AG04450 (cell line): Measurements from ENCODE around the gene GOLM1. TPM values are rescaled to one million over a fixed set of nuclear protein-coding genes. Genes with fewer than 3 reads are reported as not detected.

Source experiments
- CTCF ChIA-PET: fragments of 300-600, 350-600 bp; formaldehyde crosslinking; extraction: SDS; loops from one replicate; lab custom pipeline; 2022; ENCODE audit warnings: antibody characterized with exemption, inconsistent platforms; lab: Charles Lee
- POLR2A ChIA-PET: fragments of 350-600 bp; formaldehyde crosslinking; extraction: SDS; loops from one replicate; lab custom pipeline; 2021; ENCODE audit warnings: antibody characterized with exemption, inconsistent platforms; lab: Yijun Ruan, JAX
- DNase-seq: peaks from one replicate; pipeline ENCODE4 v3.0.0-alpha.2; 2011; ENCODE audit warnings: low read depth, low spot score
- H3K27ac ChIP-seq: one replicate; pipeline ENCODE4 v1.5.1; 2012; ENCODE audit warnings: low read depth, low read length, control low read depth
- H3K27me3 ChIP-seq: one replicate; pipeline ENCODE4 v1.6.0; 2012; ENCODE audit warnings: low read length; ENCODE audit not compliant: control insufficient read depth, insufficient read depth
- H3K4me3 ChIP-seq: 2 replicates; pipeline ENCODE4 v1.5.1; 2011; ENCODE audit warnings: mild to moderate bottlenecking, low read depth, low read length, control low read depth
- H3K9me3 ChIP-seq: 2 replicates; pipeline ENCODE4 v1.5.1; 2012; ENCODE audit warnings: low read length; ENCODE audit not compliant: control insufficient read depth, insufficient read depth
- polyA plus RNA-seq: library from polyadenylated mRNA; depleted of rRNA; stranded (reverse); fragments of >200 nt; gene quantifications from 2 replicates; pipeline ENCODE4 v1.2.3, GENCODE V29; 2011
- TF ChIP-seq, protein P1 (sequence below): IDR thresholded peaks from 2 replicates; pipeline ENCODE4 v1.5.1; 2011; ENCODE audit warnings: low read depth, low read length, control low read depth, inconsistent platforms

The GOLM1 gene
- polyA plus RNA-seq, 1 experiment = 75.0 TPM

DNA sequence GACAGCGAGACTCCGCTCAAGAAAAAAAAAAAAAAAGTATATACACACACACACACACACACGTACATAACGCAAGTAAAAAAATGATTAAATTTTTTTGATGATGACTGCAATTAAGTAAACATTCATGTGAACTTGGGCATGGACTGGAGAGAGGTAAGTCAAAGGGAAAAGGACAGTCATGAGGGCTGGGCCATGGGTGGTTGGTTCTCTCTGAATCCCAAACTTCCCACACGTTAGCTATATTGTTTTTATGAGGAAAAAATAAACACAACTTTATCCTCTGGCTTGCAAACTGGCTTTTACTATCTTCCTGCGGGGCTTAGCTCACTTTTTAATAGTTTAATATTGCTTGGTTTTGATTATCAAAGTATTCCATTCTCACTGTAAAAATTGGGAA, 53.7 kb downstream of the GOLM1 start:
- no peaks in the 10 kb centered on the region for H3K9me3 ChIP-seq
- H3K4me3 ChIP-seq = no peak overlapping the region
- no peaks in the 10 kb centered on the region for H3K27me3 ChIP-seq
- ChIA-PET CTCF (interaction anchor here (0.6 kb wide), 1 partner anchor 193 kb away, joined by 3 read pairs; no protein-coding TSS in a partner anchor), POLR2A (no interaction called here)
- no peak overlapping the region for H3K27ac ChIP-seq
- DNase-seq = no peak
- TF ChIP-seq, protein P1, sequence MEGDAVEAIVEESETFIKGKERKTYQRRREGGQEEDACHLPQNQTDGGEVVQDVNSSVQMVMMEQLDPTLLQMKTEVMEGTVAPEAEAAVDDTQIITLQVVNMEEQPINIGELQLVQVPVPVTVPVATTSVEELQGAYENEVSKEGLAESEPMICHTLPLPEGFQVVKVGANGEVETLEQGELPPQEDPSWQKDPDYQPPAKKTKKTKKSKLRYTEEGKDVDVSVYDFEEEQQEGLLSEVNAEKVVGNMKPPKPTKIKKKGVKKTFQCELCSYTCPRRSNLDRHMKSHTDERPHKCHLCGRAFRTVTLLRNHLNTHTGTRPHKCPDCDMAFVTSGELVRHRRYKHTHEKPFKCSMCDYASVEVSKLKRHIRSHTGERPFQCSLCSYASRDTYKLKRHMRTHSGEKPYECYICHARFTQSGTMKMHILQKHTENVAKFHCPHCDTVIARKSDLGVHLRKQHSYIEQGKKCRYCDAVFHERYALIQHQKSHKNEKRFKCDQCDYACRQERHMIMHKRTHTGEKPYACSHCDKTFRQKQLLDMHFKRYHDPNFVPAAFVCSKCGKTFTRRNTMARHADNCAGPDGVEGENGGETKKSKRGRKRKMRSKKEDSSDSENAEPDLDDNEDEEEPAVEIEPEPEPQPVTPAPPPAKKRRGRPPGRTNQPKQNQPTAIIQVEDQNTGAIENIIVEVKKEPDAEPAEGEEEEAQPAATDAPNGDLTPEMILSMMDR = no peak

DNA sequence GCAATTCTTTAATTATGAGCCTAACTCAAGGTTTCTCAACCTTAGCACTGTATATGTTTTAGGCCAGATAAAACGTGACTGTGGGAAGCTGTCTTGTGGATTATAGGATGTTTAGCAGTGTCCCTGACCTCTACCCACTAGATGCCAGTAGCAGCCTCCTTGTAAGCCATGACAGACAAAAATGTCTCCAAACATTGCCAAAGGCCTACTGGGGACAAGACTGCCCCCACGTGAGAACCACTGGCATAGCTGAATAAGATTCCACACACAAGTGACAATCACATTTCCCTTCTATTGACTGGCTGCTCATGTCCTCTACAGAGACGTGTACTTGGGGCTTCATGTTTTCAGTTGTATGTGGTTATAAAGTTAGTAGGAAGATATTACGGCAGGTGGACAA, 55.4 kb downstream of the GOLM1 start:
- H3K27ac ChIP-seq = no peak overlapping the region
- no peaks in the 10 kb centered on the region for H3K9me3 ChIP-seq
- CTCF ChIA-PET = no interaction called here
- TF ChIP-seq, protein P1 = no peak
- H3K4me3 ChIP-seq = no peak overlapping the region
- no peak for DNase-seq
- H3K27me3 ChIP-seq = no peaks in the 10 kb centered on the region
- POLR2A ChIA-PET = no interaction called here

DNA sequence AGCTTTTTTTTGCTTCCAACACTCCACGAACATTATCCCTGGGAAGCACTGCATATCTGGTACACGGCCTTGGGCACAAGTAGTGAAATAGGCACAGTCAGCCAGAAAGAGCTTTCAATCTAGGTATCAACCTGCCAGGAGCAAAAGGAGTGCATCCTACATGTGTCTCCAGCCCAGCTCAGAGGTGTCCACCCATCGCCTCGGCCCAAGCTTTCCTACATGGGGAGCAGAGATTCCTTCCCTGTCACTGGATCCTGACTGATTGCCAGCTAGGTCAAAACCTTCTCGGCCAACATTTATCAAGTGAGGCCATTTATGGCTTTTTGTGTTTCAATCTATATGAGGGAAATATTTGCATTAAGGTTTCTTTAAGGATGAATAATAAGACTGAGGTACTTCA, 55.8 kb downstream of the GOLM1 start:
- Histone ChIP-seq H3K9me3 (no peaks in the 10 kb centered on the region), H3K27ac (no peak overlapping the region), H3K27me3 (no peaks in the 10 kb centered on the region), H3K4me3 (no peak overlapping the region)
- CTCF ChIA-PET = no interaction called here
- TF ChIP-seq, protein P1 = no peak
- no peak for DNase-seq
- POLR2A ChIA-PET = no interaction called here

DNA sequence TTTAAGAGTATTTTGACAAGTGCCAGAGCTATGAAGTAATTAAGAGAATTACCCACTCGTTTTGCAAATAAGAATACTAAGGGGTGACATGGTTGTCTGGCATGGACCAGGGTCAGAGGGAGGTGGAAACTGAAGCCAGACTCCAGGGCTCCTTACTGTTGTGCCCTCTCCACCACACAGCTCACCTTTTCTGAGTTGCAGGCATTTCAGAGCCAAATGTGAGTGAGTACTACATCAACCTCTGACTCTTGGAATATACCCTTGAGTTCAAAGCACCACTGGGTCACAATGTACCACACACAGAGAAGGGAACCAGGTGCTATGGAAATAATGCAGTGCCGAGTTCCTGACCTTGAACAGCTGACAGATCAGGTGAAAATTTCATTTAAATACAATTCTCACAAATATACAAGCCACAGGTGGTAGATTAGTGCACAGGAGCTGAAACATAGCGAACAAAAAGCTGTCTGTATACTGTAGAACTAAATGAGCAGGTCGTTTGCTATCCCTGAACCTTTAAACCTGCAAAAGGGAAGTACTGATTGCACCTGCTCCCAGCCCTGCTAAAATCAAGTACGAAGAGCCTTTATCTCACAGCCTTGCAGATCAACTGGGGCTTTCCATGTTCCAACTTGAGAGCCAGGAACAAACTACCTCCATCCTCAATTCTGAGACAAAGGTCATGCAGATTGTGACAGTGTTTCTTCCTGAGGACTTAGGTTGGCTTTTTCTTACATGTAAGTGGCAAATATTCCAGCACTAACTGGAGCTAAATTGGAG, 57.0 kb downstream of the GOLM1 start:
- Histone ChIP-seq H3K4me3 (no peak overlapping the region), H3K9me3 (no peaks in the 10 kb centered on the region), H3K27me3 (no peaks in the 10 kb centered on the region), H3K27ac (no peak overlapping the region)
- TF ChIP-seq, protein P1 = no peak
- CTCF ChIA-PET = no interaction called here
- POLR2A ChIA-PET = no interaction called here
- no peak for DNase-seq

DNA sequence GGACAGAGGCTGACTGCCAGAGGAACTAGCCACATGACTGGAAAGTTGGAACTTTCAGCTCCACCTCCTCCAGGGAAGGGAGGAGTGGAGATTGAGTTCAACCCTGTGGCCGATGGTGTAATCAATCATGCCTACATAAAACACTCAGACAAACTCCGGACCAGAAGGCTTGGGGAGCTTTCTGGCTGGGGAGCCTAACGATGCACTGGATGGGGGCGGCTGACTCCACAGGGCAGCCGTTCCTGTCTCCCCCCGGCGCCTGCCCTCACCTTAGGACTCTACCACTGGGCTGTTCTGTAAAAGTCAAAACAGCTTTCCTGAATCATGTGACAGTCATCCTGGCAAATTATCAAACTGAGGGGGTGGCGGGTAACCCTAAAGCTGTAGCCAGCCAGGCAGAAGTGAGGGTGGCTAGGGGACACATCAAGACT, 58.0 kb downstream of the GOLM1 start:
- TF ChIP-seq, protein P1 = no peak
- no peak overlapping the region for H3K4me3 ChIP-seq
- DNase-seq = peak; percentile 8
- H3K27ac ChIP-seq = no peak overlapping the region
- no peaks in the 10 kb centered on the region for H3K27me3 ChIP-seq
- ChIA-PET POLR2A (interaction anchor here (1.2 kb wide), 1 partner anchor 12 kb away, joined by 3 read pairs; no protein-coding TSS in a partner anchor), CTCF (no interaction called here)
- no peaks in the 10 kb centered on the region for H3K9me3 ChIP-seq
